A673 (cell line): ENCODE data around the gene CLRN1.
"Not testable (repeated sequence)": the region's sequence is repeated elsewhere in the genome, so short reads cannot be mapped to it uniquely, and the experiment has no call there.

Source experiments
- EZH2 ChIP-seq: fragments of 200-600 bp; sonication (generic); IDR thresholded peaks from 2 replicates; pipeline ENCODE4 v1.6.1; 2017; ENCODE audit warnings: borderline replicate concordance, low read depth, mild to moderate bottlenecking, mixed read lengths, antibody characterized with exemption, low read length; ENCODE audit not compliant: poor library complexity, severe bottlenecking
- TF ChIP-seq, protein P1 (sequence below): fragments of 300-800, 200-600 bp; sonication (generic); conservative IDR thresholded peaks from 2 replicates; pipeline ENCODE4 v1.5.1; 2017; ENCODE audit warnings: low read depth, mild to moderate bottlenecking, antibody characterized with exemption, low read length, moderate library complexity, mixed read lengths

GRCh38 chr3:150988395-150988794 is 15.9 kb upstream of the CLRN1 start:
- TF ChIP-seq, protein P1, sequence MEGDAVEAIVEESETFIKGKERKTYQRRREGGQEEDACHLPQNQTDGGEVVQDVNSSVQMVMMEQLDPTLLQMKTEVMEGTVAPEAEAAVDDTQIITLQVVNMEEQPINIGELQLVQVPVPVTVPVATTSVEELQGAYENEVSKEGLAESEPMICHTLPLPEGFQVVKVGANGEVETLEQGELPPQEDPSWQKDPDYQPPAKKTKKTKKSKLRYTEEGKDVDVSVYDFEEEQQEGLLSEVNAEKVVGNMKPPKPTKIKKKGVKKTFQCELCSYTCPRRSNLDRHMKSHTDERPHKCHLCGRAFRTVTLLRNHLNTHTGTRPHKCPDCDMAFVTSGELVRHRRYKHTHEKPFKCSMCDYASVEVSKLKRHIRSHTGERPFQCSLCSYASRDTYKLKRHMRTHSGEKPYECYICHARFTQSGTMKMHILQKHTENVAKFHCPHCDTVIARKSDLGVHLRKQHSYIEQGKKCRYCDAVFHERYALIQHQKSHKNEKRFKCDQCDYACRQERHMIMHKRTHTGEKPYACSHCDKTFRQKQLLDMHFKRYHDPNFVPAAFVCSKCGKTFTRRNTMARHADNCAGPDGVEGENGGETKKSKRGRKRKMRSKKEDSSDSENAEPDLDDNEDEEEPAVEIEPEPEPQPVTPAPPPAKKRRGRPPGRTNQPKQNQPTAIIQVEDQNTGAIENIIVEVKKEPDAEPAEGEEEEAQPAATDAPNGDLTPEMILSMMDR, result not testable (repeated sequence)
- TF ChIP-seq EZH2, result not testable (repeated sequence)
